Skin of body (tissue), 2 donors: ENCODE measurements around the gene OAS2. TPM values are rescaled to one million over a fixed set of nuclear protein-coding genes. Genes with fewer than 3 reads are reported as not detected.
A peak's percentile ranks its signal among the peaks of the same experiment; 100 is the strongest.

Experiments
- DNase-seq: peaks from one replicate; lab custom pipeline; 2025; lab: John Stamatoyannopoulos, UW
- total RNA-seq: library from RNA; depleted of rRNA; stranded (reverse); fragments of >200 nt; gene quantifications from one replicate; pipeline ENCODE4 v1.2.3, GENCODE V29; 2014

OAS2 gene
- total RNA-seq, 1 donor from 2014 or later: 2.2 TPM

- DNase-seq: no peak
Observed at GRCh38 chr12:113016796-113017195, 38.5 kb downstream of the OAS2 start.

GRCh38 chr12:113019025-113019424 is 40.7 kb downstream of the OAS2 start:
- no peak for DNase-seq

GRCh38 chr12:113021500-113021899 is 43.2 kb downstream of the OAS2 start:
- no peak for DNase-seq

DNA sequence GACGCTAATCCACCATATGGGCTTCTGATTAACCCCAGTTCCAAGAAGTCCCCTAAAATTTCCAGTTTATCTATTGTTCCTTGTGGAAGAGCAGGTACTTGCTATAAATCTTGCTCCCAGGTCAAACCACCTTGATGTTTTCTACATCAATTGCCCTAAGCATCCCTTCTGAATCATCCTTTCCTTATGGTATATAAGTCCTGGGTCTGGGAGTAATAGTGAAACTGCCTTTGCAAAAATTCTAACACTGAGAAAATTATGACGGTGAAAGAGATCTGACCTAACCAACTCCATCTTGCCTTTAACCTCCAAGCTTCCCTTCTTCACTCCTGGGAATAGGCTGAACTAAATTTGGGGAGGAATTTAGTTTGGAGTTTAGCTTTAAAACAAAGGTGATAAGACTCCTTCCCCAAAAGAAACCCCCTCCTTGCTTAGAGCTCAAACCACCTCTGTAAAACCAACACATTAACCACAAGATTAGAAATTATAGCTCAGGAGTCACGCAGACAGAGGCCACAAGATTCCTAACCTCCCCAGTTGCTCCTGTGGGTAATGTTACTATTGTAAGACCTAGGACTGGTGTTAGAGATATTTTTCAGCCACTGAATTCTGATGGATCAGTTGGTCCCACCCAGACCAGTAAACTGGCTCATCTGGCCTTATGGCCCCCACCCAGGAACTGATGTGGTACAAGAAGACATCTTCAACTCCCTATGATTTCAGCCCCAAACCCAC is 44.4 kb downstream of the OAS2 start:
- no peak for DNase-seq

- no peak for DNase-seq
Observed at GRCh38 chr12:113027726-113028125, 49.4 kb downstream of the OAS2 start.

DNA sequence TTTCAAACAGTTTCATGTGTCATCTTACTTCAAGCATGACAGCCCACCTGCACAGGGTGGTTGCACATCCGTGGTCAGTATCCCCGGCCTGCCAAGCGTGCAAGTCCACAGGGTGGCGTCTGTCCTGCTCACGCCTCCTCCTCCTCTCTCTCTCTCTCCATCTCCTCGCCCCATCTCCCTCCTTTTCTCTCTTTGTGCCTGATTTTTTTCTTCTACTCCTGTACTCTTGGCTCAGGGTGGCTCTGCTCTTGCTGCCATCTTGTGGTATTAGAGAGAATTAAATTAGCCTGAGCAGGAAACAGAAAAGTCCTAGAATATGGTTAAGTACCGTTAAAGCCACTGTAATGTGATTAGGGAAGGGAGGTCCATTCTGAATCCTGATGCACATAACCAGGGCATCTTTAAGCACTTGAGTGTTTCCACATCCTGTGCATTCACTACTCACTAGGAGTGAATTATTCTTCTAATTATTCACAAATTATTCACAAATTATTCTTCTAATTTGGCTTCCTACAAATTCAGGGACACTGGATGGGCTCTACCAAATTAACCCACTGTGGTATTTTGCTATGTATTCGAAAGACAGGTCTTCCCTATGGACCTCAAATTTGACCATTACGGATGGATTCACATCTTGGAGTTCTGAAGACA is 52.7 kb downstream of the OAS2 start:
- DNase-seq: peak; percentile 4

GRCh38 chr12:113039911-113040445 is 61.7 kb downstream of the OAS2 start:
- DNase-seq: no peak

- DNase-seq: no peak
Observed at GRCh38 chr12:113040722-113041171, 62.4 kb downstream of the OAS2 start.

DNA sequence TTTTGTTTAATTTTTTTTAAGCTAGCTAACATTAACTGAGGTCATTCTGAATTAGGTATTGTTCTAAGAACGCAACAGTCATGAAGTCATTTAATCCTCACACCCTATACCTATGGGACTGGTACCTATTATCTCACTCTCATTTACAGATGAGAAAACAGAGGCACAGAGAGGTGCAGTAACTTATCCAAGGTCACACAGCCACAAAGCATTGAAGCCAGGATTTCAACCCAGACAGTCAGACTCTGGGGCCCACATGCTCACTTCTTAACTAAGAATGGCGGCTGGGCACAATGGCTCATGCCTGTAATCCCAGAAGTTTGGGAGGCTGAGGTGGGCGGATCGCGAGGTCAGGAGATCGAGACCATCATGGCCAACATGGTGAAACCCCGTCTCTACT is 63.2 kb downstream of the OAS2 start:
- no peak for DNase-seq

- DNase-seq: no peak
Observed at GRCh38 chr12:113043240-113043639, 64.9 kb downstream of the OAS2 start.

DNA sequence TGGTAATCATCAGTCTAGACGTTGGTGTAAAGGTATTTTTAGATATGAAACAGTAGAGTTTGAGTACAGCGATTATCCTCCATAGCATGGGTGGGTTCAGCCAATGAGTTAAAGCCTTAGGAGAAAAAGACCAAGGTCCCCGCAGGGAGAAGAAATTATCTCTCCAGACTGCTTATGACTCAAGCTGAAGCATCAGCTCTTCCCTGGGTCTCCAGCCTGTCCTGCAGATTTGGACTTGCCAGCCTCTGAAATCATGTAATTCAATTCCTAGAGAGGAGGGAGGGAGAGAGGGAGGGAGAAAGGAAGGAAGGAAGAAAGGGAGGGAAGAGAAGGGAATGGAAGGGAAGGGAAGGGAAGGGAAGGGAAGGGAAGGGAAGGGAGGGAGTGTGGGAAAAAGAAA is 66.2 kb downstream of the OAS2 start:
- DNase-seq: no peak

DNA sequence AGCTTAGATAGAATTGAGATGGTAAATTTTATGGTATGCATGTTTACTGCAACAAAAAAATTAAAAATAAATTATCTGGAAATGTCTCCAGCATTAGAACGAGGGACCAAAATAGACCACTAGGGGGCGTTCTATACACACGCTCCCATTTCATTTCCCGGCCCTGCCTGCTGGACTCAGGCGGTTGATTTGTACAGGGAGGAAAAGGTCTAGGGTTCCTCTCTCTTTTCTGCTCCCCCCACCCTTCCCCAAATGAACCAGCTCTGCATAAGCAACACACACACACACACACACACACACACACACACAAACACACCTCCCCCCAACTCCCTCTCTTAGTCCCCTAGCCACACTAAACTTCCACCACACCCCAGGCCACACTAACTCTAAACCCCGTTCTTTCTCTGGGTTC is 70.4 kb downstream of the OAS2 start:
- peak; percentile 14 for DNase-seq

- no peak for DNase-seq
Observed at GRCh38 chr12:113049976-113050742, 71.8 kb downstream of the OAS2 start.

DNA sequence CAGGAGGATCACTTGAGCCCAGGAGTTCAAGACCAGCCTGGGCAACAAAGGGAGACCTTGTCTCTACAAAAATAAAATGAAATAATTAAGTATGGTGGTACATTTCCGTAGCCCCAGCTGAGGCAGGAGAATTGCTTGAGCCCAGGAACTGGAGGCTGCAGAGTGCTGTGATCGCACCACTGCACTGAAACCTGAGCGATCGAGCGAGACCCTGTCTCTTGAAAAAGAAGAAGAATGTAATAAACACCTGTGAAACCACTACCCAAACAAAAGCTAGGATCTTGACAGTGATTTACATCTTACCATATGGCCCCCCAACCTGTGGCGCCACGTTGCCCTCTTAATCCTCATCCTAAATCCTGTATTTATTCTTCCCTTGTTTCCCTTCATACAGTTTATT is 72.5 kb downstream of the OAS2 start:
- no peak for DNase-seq

DNA sequence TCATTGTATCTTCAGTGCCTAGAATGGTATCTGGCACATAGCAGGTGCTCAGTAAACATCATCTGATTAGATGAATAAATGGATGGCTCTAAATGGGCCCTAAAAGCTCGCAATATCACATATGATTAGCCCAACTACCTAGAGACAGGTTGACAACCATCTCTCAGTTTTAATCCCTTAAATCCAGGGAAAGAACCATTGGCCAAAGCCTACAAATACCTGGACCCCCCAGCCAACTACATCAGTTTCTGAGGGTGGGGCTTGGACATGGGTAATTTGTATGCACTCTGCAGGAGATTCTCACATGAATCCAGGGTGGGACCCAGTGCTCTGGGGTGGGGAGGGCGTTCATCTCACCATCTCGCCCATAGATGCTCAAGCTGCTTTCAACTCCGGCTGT is 73.4 kb downstream of the OAS2 start:
- no peak for DNase-seq

DNA sequence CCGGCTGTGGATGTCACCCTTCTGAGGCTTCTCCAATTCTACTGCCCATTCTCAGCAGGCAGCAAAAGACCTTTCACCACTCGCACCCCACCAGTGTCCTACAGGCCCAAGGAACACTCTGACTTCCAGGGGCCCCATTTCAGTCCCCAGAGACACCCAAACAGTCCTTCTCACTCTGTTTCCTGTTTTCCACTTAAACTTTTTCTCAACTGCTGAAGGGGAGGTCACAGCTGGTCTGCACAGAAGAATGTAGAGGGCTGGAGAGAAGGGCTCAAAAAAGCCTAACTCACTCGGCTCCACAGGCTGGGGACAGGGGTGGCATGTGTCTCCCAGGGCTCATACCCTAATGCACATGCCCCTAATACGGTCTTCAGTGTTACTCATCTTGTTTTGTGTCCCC is 74.0 kb downstream of the OAS2 start:
- no peak for DNase-seq

DNA sequence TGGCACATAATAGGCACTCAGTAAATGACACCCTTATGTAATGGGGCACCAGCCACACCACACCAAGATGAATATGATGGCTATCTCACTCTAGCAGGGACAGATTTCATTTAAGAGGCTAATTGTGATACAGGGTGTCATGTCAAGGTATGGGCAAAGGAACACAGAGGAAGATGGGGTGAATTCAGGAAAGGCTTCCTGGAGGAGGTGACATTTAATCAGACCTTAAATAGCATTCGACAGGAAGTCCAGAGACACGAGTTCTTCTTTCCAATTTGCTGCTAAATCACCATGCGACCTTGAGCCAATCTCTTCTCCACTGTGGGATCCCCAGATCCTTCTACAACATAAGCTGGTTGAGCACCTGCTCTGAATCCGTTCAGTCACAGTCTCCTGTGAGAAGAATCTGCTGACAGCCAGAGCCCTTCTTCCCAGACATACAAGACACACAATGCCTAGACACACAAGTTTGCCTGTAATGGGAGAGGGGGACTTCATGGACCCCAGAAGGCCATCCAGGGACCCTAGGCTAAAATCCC is 76.7 kb downstream of the OAS2 start:
- no peak for DNase-seq

- no peak for DNase-seq
Observed at GRCh38 chr12:113055594-113056380, 77.5 kb downstream of the OAS2 start.

GRCh38 chr12:113056381-113056630 is 78.0 kb downstream of the OAS2 start:
- DNase-seq: no peak

GRCh38 chr12:113056631-113057488 is 78.5 kb downstream of the OAS2 start, which contains the start of gene DTX1:
Gene DTX1, plus strand, starts transcription at chr12:113056730. Its CDS starts 1,463 bp downstream, at chr12:113058193.
- no peak for DNase-seq
